Measurements from ENCODE around the gene OAS2. TPM values are rescaled to one million over a fixed set of nuclear protein-coding genes. Genes with fewer than 3 reads are reported as not detected.
"Not testable (repeated sequence)": the region's sequence is repeated elsewhere in the genome, so short reads cannot be mapped to it uniquely, and the experiment has no call there.

The OAS2 gene
- total RNA-seq, 2 donors from 2014 or later: 1.6 to 2.3 TPM

GRCh38 chr12:112947314-112947713 lies 31.0 kb upstream of the OAS2 start:
- no peak for ATAC-seq
- no peaks in the 10 kb centered on the region for H3K27me3 ChIP-seq
- no peak overlapping the region for H3K27ac ChIP-seq
- DNase-seq: no peak
- H3K4me3 ChIP-seq: no peak overlapping the region
- intact Hi-C loops (cut with DNase I): no loop called here
- no peaks in the 10 kb centered on the region for H3K9me3 ChIP-seq
- no peaks in the 10 kb centered on the region for H3K4me1 ChIP-seq
- no peaks in the 10 kb centered on the region for H3K36me3 ChIP-seq (replicated peaks in 1 of 2; ENCODE audit: insufficient read depth in 1 of 2, low read depth in 2 of 2)
- TF ChIP-seq CTCF (IDR thresholded peaks at IDR 0.05) (no peak), POLR2A (IDR thresholded peaks at IDR 0.05) (no peak)
- 0 to 40% methylated on average over 1 of the region's 1 CpG for WGBS, 2 donors

GRCh38 chr12:112947761-112948160 lies 30.6 kb upstream of the OAS2 start:
- no peak for TF ChIP-seq POLR2A (IDR thresholded peaks at IDR 0.05)
- TF ChIP-seq CTCF (IDR thresholded peaks at IDR 0.05): no peak
- Histone ChIP-seq H3K36me3 (replicated peaks in 1 of 2; ENCODE audit: insufficient read depth in 1 of 2, low read depth in 2 of 2) (no peaks in the 10 kb centered on the region), H3K4me3 (no peak overlapping the region), H3K27me3 (no peaks in the 10 kb centered on the region), H3K9me3 (no peaks in the 10 kb centered on the region), H3K4me1 (no peaks in the 10 kb centered on the region), H3K27ac (no peak overlapping the region)
- 89 to 94% methylated on average over 5 of the region's 5 CpGs for WGBS, 2 donors
- no peak for DNase-seq
- no peak for ATAC-seq
- intact Hi-C loops (cut with DNase I): no loop called here

GRCh38 chr12:112948806-112949205 lies 29.5 kb upstream of the OAS2 start:
- no peaks in the 10 kb centered on the region for H3K27me3 ChIP-seq
- no peaks in the 10 kb centered on the region for H3K36me3 ChIP-seq (replicated peaks in 1 of 2; ENCODE audit: insufficient read depth in 1 of 2, low read depth in 2 of 2)
- no peak overlapping the region for H3K4me3 ChIP-seq
- H3K27ac ChIP-seq: no peak overlapping the region
- 94% methylated on average over 7 of the region's 7 CpGs; no CpG with 5 or more reads in 1 of the 2 donors for WGBS, 2 donors
- no peak for ATAC-seq
- no peaks in the 10 kb centered on the region for H3K9me3 ChIP-seq
- intact Hi-C loops (cut with DNase I): no loop called here
- H3K4me1 ChIP-seq: no peaks in the 10 kb centered on the region
- DNase-seq: no peak
- TF ChIP-seq POLR2A (IDR thresholded peaks at IDR 0.05) (no peak), CTCF (IDR thresholded peaks at IDR 0.05) (no peak)

DNA sequence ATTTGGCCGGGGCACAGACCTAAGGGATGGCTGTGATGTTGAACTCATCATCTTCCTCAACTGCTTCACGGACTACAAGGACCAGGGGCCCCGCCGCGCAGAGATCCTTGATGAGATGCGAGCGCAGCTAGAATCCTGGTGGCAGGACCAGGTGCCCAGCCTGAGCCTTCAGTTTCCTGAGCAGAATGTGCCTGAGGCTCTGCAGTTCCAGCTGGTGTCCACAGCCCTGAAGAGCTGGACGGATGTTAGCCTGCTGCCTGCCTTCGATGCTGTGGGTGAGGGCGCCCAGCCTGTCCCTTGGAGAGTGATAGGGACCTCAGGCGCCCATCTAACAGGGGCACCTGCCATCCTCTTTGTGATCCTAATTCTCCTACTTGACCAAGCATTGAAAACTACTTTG lies 27.6 kb upstream of the OAS2 start:
- H3K9me3 ChIP-seq: no peaks in the 10 kb centered on the region
- H3K27me3 ChIP-seq: no peaks in the 10 kb centered on the region
- WGBS, 2 donors: 85 to 100% methylated on average over 3 to 10 of the region's 11 CpGs
- intact Hi-C loops (cut with DNase I): no loop called here
- TF ChIP-seq POLR2A (IDR thresholded peaks at IDR 0.05): no peak
- H3K4me1 ChIP-seq: no peaks in the 10 kb centered on the region
- ATAC-seq (no peak), DNase-seq (no peak)
- H3K36me3 ChIP-seq (replicated peaks in 1 of 2; ENCODE audit: insufficient read depth in 1 of 2, low read depth in 2 of 2): no peaks in the 10 kb centered on the region
- no peak overlapping the region for H3K4me3 ChIP-seq
- no peak overlapping the region for H3K27ac ChIP-seq

GRCh38 chr12:112957125-112957524 lies 21.2 kb upstream of the OAS2 start:
- H3K9me3 ChIP-seq; H3K27me3 ChIP-seq; DNase-seq; H3K36me3 ChIP-seq (replicated peaks in 1 of 2; ENCODE audit: insufficient read depth in 1 of 2, low read depth in 2 of 2); H3K27ac ChIP-seq; ATAC-seq; intact Hi-C loops (cut with DNase I); H3K4me3 ChIP-seq; H3K4me1 ChIP-seq: not testable (repeated sequence)
- WGBS, 2 donors: 93 to 97% methylated on average over 4 of the region's 4 CpGs

GRCh38 chr12:112961074-112961473 lies 17.2 kb upstream of the OAS2 start:
- H3K4me1 ChIP-seq: no peaks in the 10 kb centered on the region
- intact Hi-C loops (cut with DNase I): no loop called here
- no peak for ATAC-seq
- no peak for DNase-seq
- WGBS, 2 donors: 83 to 94% methylated on average over 7 of the region's 7 CpGs
- TF ChIP-seq POLR2A (IDR thresholded peaks at IDR 0.05) (no peak), CTCF (IDR thresholded peaks at IDR 0.05) (no peak)
- no peaks in the 10 kb centered on the region for H3K36me3 ChIP-seq (replicated peaks in 1 of 2; ENCODE audit: insufficient read depth in 1 of 2, low read depth in 2 of 2)
- H3K9me3 ChIP-seq: no peaks in the 10 kb centered on the region
- H3K27ac ChIP-seq: no peak overlapping the region
- H3K4me3 ChIP-seq: no peak overlapping the region
- H3K27me3 ChIP-seq: no peaks in the 10 kb centered on the region

All from body of pancreas (tissue), 4 donors.